ENCODE data around the gene COX8A. TPM values are rescaled to one million over a fixed set of nuclear protein-coding genes. Genes with fewer than 3 reads are reported as not detected.

Gene COX8A
- total and polyA plus RNA-seq, 2 of the 13 experiments (the other 11 are each of a cell fraction or from before 2014, with no cell fraction given) = 202 to 406 TPM

GRCh38 chr11:63986156-63986931 is 11.9 kb downstream of the COX8A start, which contains the start of gene OTUB1:
Gene OTUB1 (plus strand): TSS chr11:63986438. CDS start chr11:63986457, 19 bp downstream.
- peak within 1 kb of the TSS; percentile 89 for H3K27ac ChIP-seq (ENCODE audit: extremely low read length, insufficient read depth, low read length)
- peak within 1 kb of the TSS; percentile 87 to 97 (median 95) for H3K4me3 ChIP-seq (replicated peaks in 1 of 3; ENCODE audit: insufficient read depth in 1 of 3, low read depth in 2 of 3, low read length in 3 of 3)
- no peaks in the 10 kb centered on the region for H3K9me3 ChIP-seq (ENCODE audit: low read length)
- peaks cover 19% of the 10 kb centered on the region for H3K4me1 ChIP-seq (ENCODE audit: insufficient read depth, low read length)
- peaks cover 23% of the 10 kb centered on the region for H3K79me2 ChIP-seq (ENCODE audit: insufficient read depth, low read length)
- BruUV-seq (replicated peaks) = no TSS peak
- peak; percentile 72 for FAIRE-seq
- peak; percentile 94 for ATAC-seq
- H3K36me3 ChIP-seq (replicated peaks in 1 of 2; ENCODE audit: control insufficient read depth in 1 of 2, insufficient read depth in 2 of 2, low read length in 2 of 2) = peaks cover 3 to 19% of the 10 kb centered on the region in 2 experiments; a peak in 4 of 5 replicates
- DNase-seq (ENCODE audit: low spot score) = peak; percentile 93
- H3K4me2 ChIP-seq (ENCODE audit: low read depth, low read length) = peak within 1 kb of the TSS; percentile 70
- no peaks in the 10 kb centered on the region for H3K27me3 ChIP-seq (ENCODE audit: control insufficient read depth in 1 of 2, insufficient read depth in 2 of 2, low read length in 2 of 2)
- H3K9ac ChIP-seq (ENCODE audit: insufficient read depth, low read depth, low read length) = peak within 1 kb of the TSS; percentile 95
- ChIA-PET POLR2A (interaction anchor here (3.1 kb wide), 1 partner anchor 12 kb away, joined by 12 read pairs; the partner anchor contains the start of gene COX8A), CTCF (ENCODE audit: low intra/inter-chr PET ratio, low total read pairs) (no interaction called here)
- H4K20me1 ChIP-seq (ENCODE audit: insufficient read depth, low read length) = no peaks in the 10 kb centered on the region
- 0% methylated on average over 1 of the region's 63 CpGs for WGBS (ENCODE audit: low lambda C conversion rate)
- in situ Hi-C loops (cut with HindIII; ENCODE audit: extremely low pct_ligation_motif_present, low pct_unique_long_range_greater_than_20kb) = no loop called here
- no peak within 1 kb of the TSS for H2AFZ ChIP-seq (ENCODE audit: low read length)
- intact Hi-C loops (cut with micrococcal nuclease; ENCODE audit: unreplicated experiment) = no loop called here
- TF ChIP-seq TRAFD1 (CRISPR knock-in tag; IDR thresholded peaks at IDR 0.05; ENCODE audit: borderline replicate concordance) (no peak), ZNF281 (CRISPR knock-in tag; IDR thresholded peaks at IDR 0.05; ENCODE audit: borderline replicate concordance) (peak; percentile 74), MAF1 (CRISPR knock-in tag; IDR thresholded peaks at IDR 0.05; ENCODE audit: borderline replicate concordance) (peak; percentile 95; the same call in 1 of the 2 replicates), NFYC (CRISPR knock-in tag; IDR thresholded peaks at IDR 0.05) (no peak), ZNF335 (CRISPR knock-in tag; IDR thresholded peaks at IDR 0.05) (peak; percentile 63), GABPB1 (CRISPR knock-in tag; IDR thresholded peaks at IDR 0.05) (peak; percentile 98), EP300 (IDR thresholded peaks at IDR 0.05; ENCODE audit: low read depth in 2 of 2, low read length in 2 of 2) (no peak), EP300 (CRISPR knock-in tag; IDR thresholded peaks at IDR 0.05; ENCODE audit: borderline replicate concordance) (peak; percentile 20; the same call in 1 of the 2 replicates), PRDM10 (CRISPR knock-in tag; IDR thresholded peaks at IDR 0.05; ENCODE audit: low read depth) (peak; percentile 95)
- TF ChIP-seq, protein P1, sequence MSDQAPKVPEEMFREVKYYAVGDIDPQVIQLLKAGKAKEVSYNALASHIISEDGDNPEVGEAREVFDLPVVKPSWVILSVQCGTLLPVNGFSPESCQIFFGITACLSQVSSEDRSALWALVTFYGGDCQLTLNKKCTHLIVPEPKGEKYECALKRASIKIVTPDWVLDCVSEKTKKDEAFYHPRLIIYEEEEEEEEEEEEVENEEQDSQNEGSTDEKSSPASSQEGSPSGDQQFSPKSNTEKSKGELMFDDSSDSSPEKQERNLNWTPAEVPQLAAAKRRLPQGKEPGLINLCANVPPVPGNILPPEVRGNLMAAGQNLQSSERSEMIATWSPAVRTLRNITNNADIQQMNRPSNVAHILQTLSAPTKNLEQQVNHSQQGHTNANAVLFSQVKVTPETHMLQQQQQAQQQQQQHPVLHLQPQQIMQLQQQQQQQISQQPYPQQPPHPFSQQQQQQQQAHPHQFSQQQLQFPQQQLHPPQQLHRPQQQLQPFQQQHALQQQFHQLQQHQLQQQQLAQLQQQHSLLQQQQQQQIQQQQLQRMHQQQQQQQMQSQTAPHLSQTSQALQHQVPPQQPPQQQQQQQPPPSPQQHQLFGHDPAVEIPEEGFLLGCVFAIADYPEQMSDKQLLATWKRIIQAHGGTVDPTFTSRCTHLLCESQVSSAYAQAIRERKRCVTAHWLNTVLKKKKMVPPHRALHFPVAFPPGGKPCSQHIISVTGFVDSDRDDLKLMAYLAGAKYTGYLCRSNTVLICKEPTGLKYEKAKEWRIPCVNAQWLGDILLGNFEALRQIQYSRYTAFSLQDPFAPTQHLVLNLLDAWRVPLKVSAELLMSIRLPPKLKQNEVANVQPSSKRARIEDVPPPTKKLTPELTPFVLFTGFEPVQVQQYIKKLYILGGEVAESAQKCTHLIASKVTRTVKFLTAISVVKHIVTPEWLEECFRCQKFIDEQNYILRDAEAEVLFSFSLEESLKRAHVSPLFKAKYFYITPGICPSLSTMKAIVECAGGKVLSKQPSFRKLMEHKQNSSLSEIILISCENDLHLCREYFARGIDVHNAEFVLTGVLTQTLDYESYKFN (CRISPR knock-in tag; conservative IDR thresholded peaks at IDR 0.05) = peak; percentile 36

Measured in HepG2 (cell line).